ENCODE results near the gene BMP10. TPM values are rescaled to one million over a fixed set of nuclear protein-coding genes. Genes with fewer than 3 reads are reported as not detected.
A peak's percentile ranks its signal among the peaks of the same experiment; 100 is the strongest.

Gene BMP10
- total RNA-seq, 4 donors from 2014 or later: not detected

DNA sequence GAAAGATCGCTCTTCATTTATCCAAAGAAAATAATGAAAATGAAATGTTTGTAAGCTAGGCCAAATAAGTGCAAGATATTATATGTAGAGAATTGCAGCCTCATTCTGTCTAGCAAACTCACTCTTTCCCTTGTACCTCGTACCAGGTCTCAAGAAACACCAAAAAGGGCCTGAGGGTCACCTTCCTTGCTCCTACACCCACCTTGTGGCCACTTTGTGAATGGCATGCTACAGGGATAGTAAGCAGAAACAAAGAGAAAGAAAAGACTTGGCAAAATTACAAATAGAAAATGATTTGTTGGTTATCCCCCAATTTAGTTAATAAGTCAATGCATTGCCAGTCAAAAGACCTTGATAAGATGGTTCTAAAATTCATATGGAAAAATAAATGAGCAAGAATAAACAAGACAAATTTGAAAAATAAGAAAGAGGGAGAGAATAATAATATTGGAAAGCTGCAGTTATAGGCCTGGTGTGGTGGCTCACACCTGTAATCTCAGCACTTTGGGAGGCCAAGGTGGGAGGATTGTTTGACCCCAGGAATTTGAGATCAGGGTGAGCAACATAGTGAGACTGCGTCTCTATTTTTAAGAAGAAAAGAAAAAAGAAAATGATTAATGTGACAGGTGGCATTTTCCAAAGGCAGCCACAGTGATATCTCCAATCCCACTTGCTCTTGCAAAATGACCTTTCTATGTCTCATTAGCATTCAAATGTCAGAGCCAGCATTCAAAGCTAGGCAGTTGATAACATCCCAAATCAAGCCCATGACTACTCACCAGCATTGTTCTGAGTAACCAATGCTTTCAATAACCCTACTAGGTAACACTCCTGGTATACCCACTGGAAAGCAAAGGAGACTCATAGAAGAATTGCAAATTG lies 38.8 kb upstream of the BMP10 start:
- TF ChIP-seq POLR2A (IDR thresholded peaks at IDR 0.05): no peak
- TF ChIP-seq, protein P1, sequence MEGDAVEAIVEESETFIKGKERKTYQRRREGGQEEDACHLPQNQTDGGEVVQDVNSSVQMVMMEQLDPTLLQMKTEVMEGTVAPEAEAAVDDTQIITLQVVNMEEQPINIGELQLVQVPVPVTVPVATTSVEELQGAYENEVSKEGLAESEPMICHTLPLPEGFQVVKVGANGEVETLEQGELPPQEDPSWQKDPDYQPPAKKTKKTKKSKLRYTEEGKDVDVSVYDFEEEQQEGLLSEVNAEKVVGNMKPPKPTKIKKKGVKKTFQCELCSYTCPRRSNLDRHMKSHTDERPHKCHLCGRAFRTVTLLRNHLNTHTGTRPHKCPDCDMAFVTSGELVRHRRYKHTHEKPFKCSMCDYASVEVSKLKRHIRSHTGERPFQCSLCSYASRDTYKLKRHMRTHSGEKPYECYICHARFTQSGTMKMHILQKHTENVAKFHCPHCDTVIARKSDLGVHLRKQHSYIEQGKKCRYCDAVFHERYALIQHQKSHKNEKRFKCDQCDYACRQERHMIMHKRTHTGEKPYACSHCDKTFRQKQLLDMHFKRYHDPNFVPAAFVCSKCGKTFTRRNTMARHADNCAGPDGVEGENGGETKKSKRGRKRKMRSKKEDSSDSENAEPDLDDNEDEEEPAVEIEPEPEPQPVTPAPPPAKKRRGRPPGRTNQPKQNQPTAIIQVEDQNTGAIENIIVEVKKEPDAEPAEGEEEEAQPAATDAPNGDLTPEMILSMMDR (IDR thresholded peaks at IDR 0.05): peak; percentile 77 to 93 (median 91)
- no peaks in the 10 kb centered on the region for H3K27me3 ChIP-seq
- H3K27ac ChIP-seq: no peak overlapping the region
- peak in 2 of 3 donors; percentile 92 to 93 for DNase-seq
- peaks cover 0 to 11% (median 9%) of the 10 kb centered on the region in 4 donors for H3K4me1 ChIP-seq
- H3K36me3 ChIP-seq: no peaks in the 10 kb centered on the region
- H3K4me3 ChIP-seq: no peak overlapping the region
- H3K9me3 ChIP-seq: no peaks in the 10 kb centered on the region

DNA sequence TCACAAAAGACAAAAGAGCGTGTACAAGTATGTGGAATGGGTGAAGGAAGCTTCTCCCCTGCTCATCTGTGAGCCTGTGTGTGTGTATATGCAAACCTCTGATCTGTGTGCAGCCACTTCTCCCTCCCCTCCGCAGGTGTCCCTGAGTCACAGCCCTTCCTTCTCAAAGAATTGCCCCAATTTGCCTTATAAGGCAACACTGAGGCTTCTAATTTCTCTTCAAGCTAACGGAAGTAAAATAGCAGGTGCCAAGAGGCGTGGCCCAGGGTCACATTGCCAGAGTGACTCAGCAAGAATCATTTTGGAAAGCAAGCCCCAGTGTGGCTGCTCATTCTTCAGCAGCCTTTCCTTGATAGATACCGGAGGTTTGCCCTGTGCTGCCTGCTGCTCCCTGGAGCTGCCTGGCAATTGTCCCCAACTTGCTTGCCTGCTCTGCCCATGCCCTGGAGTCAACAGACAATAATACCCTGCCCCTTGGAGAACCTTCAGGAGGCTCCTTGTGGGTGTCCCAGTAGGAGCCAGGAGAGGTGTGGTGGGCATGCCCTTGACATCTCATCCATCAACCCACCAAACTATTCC lies 37.3 kb upstream of the BMP10 start:
- Histone ChIP-seq H3K4me3 (no peak overlapping the region), H3K27ac (peak overlapping the region; percentile 48 to 75 (median 66)), H3K4me1 (peaks cover 0 to 11% (median 9%) of the 10 kb centered on the region in 4 donors), H3K36me3 (no peaks in the 10 kb centered on the region), H3K27me3 (no peaks in the 10 kb centered on the region), H3K9me3 (no peaks in the 10 kb centered on the region)
- peak; percentile 63 to 95 (median 90) for DNase-seq
- TF ChIP-seq POLR2A (IDR thresholded peaks at IDR 0.05): no peak
- TF ChIP-seq, protein P1 (IDR thresholded peaks at IDR 0.05): no peak

DNA sequence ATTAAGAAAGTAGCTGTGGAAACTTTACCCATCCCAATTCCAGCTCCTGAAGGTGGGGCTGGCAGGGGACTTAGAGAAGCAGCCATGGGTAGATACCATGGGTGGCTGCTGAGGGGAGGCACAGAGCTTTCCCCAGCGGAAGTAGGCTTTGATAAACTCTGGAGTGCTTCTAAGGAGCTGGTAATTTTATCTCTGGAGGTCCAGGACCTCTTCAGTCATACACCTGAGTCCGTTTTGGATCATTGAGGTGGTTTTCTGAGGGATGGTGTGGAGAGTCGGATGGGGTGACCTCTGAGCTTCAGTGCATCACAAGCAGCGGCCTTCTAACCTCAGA lies 36.7 kb upstream of the BMP10 start:
- Histone ChIP-seq H3K27me3 (no peaks in the 10 kb centered on the region), H3K9me3 (no peaks in the 10 kb centered on the region), H3K27ac (peak overlapping the region; percentile 48 to 75 (median 64)), H3K4me3 (no peak overlapping the region), H3K36me3 (no peaks in the 10 kb centered on the region), H3K4me1 (peaks cover 0 to 11% (median 9%) of the 10 kb centered on the region in 4 donors)
- no peak for DNase-seq
- TF ChIP-seq, protein P1 (IDR thresholded peaks at IDR 0.05): no peak
- TF ChIP-seq POLR2A (IDR thresholded peaks at IDR 0.05): no peak

DNA sequence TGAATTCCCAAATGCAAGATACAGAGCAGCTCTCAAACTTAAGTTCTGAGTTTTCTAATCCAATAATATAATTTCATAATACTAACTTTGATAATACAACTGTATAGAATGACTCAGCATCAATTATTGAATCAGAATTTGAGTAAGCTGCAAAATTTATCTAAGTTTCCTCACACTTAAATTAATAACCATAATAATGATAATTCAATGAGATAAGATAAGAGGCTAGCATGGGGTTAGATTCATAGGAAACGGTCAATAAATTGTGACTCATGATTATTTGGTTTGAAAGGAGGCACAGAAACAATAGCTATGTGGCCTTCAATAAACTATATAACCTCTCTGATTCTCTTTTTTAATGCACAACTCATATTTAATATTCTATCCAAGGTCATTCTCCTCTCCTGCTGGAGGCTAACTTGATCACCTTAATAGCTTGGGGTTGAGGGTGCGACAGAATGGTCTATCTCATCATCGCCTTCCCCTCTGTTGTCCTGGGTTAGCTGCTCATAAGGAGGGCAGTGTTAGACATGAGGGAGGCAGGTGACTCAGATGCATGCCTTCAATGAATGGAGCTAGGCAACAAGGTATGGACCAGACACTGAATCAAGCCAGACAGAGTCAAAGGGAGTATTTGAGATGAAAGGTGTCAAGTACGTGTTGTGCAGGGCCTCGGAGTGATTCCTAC lies 36.2 kb upstream of the BMP10 start:
- no peak for DNase-seq
- H3K4me3 ChIP-seq: no peak overlapping the region

DNA sequence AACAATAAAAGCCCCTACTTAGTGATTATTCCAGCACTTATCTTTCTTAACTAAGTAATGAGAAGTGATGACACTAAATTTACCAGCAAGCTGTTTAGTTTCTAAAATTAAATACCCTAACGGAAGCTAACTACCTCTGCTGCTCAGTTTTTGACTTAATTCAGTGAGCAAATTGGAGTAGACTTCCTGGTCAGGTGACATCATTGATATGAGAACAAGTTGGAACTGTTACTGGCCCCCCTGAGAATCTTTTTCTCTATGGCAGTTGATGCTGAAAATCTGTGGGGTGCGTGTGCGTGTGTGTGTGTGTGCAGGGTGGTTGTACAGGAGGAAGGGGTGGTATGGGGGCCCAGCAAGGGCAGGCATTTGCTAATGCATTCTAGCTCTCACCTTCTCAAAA lies 35.5 kb upstream of the BMP10 start:
- H3K27me3 ChIP-seq: no peaks in the 10 kb centered on the region
- peaks cover 0 to 11% (median 9%) of the 10 kb centered on the region in 4 donors for H3K4me1 ChIP-seq
- no peak for TF ChIP-seq POLR2A (IDR thresholded peaks at IDR 0.05)
- TF ChIP-seq, protein P1 (IDR thresholded peaks at IDR 0.05): no peak
- H3K36me3 ChIP-seq: no peaks in the 10 kb centered on the region
- H3K9me3 ChIP-seq: no peaks in the 10 kb centered on the region
- no peak for DNase-seq
- H3K27ac ChIP-seq: no peak overlapping the region
- H3K4me3 ChIP-seq: no peak overlapping the region

More for the DNA sequence above, 36.2 kb upstream of the BMP10 start:
- H3K4me1 ChIP-seq: peaks cover 0 to 11% (median 9%) of the 10 kb centered on the region in 4 donors
- H3K36me3 ChIP-seq: no peaks in the 10 kb centered on the region
- H3K27me3 ChIP-seq: no peaks in the 10 kb centered on the region
- TF ChIP-seq, protein P1 (IDR thresholded peaks at IDR 0.05): no peak
- no peak for TF ChIP-seq POLR2A (IDR thresholded peaks at IDR 0.05)
- no peaks in the 10 kb centered on the region for H3K9me3 ChIP-seq
- H3K27ac ChIP-seq: peak overlapping the region; percentile 48 to 75 (median 64)
